Stomach smooth muscle (tissue), 2 donors: ENCODE data around the gene DIAPH3.

ENCODE experiments used
- H3K27ac ChIP-seq: one replicate; pipeline ENCODE4 v1.7.0; 2013; ENCODE audit warnings: mild to moderate bottlenecking, low read length, inconsistent platforms
- H3K27me3 ChIP-seq, 2 donors: one replicate each; pipeline ENCODE4 v1.7.0; 2013; ENCODE audit warnings: low read length in 2 of 2; ENCODE audit not compliant: insufficient read depth in 2 of 2, control insufficient read depth in 1 of 2
- H3K36me3 ChIP-seq, 2 donors: one replicate each; pipeline ENCODE4 v1.7.0; 2013; ENCODE audit warnings: low read length in 2 of 2; ENCODE audit not compliant: control insufficient read depth in 2 of 2, insufficient read depth in 2 of 2
- H3K4me1 ChIP-seq: one replicate; pipeline ENCODE4 v1.7.0; 2013; ENCODE audit warnings: low read length; ENCODE audit not compliant: control insufficient read depth, insufficient read depth
- H3K4me3 ChIP-seq, 2 donors: one replicate each; pipeline ENCODE4 v1.7.0; 2013; ENCODE audit warnings: low read length in 2 of 2
- H3K9ac ChIP-seq, 2 donors: one replicate each; pipeline ENCODE4 v1.7.0; 2013; ENCODE audit warnings: low read length in 2 of 2, mild to moderate bottlenecking in 1 of 2
- H3K9me3 ChIP-seq, 2 donors: one replicate each; pipeline ENCODE4 v1.7.0; 2013; ENCODE audit warnings: low read length in 2 of 2; ENCODE audit not compliant: control insufficient read depth in 2 of 2
- donor health status: healthy.
- donor health status: Pancreatic carcinoma.

The DIAPH3 gene

DNA sequence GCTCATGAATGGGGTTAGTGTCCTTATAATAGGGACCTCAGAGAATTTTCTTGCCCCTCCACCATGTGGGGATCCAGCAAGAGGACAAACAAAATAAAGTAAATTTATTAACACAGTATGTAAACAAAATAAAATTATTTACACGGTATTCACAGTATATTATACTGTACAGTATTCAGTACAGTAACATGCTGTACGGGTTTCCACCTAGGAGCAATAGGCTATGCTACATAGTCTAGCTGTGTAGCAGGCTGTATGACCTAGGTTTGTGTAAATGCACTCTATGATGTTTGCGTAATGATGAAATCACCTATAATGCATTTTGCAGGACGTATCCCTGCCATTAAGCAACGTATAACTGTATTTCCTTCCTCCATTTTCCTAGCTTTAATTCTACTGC, 11.8 kb upstream of the DIAPH3 start:
- no peaks in the 10 kb centered on the region for H3K27me3 ChIP-seq
- no peaks in the 10 kb centered on the region for H3K9me3 ChIP-seq
- H3K9ac ChIP-seq = no peak overlapping the region
- H3K36me3 ChIP-seq = no peaks in the 10 kb centered on the region
- H3K4me3 ChIP-seq = no peak overlapping the region
- H3K27ac ChIP-seq = no peak overlapping the region
- no peaks in the 10 kb centered on the region for H3K4me1 ChIP-seq

DNA sequence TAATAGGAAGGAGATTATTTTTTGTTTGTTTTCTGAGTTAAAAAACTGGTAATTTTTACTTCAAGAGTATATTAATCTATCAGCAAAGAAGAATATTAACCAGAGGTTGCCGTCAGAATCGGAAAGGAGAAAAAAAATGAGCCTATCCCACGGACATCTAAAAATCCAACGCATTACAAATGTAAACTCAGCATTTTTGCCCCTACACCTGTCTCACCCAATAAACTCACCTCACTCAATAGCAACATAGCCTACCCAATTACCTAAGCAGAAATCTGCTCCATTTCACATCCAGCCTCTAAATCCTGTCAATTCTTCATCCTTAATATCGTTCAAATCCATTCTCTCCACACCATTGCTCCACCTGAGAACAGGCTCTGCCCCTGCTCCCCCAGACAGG, 10.4 kb upstream of the DIAPH3 start:
- Histone ChIP-seq H3K9ac (no peak overlapping the region), H3K27me3 (no peaks in the 10 kb centered on the region), H3K4me3 (no peak overlapping the region), H3K27ac (no peak overlapping the region), H3K4me1 (no peaks in the 10 kb centered on the region), H3K9me3 (no peaks in the 10 kb centered on the region), H3K36me3 (no peaks in the 10 kb centered on the region)

DNA sequence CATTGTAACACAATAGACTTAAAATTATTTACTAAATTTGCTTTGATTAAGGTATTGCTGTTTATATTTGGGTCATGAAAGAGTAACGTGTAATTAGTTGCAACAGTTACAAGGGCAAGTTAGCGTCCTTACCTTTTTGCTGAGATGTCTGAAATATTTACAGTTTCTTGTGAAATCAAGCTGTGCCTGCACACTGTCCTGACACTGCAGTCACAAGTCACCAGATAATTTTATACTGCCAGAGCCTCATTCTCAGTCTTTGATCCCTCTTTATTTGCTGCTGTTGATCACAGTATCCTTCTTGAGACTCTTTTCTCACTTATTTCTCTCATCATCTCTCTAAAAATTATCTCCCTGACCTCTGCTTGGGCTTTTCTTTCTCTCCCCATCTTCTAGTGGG, 8.4 kb upstream of the DIAPH3 start:
- Histone ChIP-seq H3K27ac (no peak overlapping the region), H3K36me3 (no peaks in the 10 kb centered on the region)

DNA sequence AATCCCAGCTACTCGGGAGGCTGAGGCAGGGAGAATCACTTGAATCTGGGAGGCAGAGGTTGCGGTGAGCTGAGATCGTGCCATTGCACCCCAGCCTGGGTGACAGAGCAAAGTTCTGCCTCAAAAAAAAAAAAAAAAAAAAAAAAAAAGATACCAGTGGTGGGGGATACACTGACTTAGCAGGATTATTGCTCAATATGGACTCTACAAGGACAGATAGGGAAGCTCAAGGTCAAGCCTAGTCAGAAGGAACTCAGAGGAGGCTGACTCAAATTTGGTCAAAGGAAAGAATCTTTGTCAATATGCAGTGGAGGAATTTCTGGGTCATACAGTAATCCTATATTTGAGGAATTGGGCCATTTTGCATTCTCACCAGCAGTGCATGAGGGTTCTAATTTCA, 6.7 kb upstream of the DIAPH3 start:
- no peak overlapping the region for H3K9ac ChIP-seq
- no peaks in the 10 kb centered on the region for H3K27me3 ChIP-seq
- H3K36me3 ChIP-seq = no peaks in the 10 kb centered on the region
- no peaks in the 10 kb centered on the region for H3K4me1 ChIP-seq
- no peaks in the 10 kb centered on the region for H3K9me3 ChIP-seq
- no peak overlapping the region for H3K27ac ChIP-seq
- H3K4me3 ChIP-seq = no peak overlapping the region

More for the DNA sequence above, 8.4 kb upstream of the DIAPH3 start:
- H3K4me3 ChIP-seq = no peak overlapping the region
- H3K9ac ChIP-seq = no peak overlapping the region
- H3K9me3 ChIP-seq = no peaks in the 10 kb centered on the region
- no peaks in the 10 kb centered on the region for H3K4me1 ChIP-seq
- no peaks in the 10 kb centered on the region for H3K27me3 ChIP-seq

DNA sequence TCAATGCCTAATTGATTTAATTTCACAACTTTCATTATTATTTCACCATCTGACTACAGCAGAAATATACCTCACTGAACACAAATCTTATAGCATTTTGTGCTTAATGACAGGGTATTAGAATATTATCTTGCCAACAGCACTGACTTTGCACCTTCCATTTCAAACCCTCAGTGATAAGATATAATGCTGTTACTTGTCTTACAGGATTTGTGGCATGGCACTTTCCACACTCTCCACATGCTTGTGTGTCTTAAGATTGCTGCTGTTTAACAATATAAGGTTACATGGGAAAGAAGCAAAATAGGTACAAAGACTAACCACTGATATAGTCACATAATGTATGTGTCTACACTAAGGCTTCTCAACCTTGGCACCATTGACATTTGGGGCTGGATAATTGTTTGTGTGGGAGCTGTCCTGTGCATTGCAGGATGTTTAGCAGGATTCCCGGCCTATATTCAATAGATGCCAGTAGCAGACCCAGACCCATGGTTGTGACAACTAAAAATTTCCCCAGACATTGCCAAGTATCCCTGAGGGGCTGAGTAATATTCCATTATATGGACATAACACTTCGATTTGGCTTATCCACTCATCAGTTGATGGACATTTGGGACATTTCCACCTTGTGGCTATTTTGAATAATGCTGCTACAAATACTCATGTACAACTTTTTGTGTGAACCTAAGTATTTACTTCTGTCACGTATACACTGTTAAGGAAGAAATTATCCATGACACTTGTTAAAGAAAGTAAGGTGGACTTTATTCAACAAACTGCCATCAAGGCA, 5.7 kb upstream of the DIAPH3 start:
- Histone ChIP-seq H3K9me3 (no peaks in the 10 kb centered on the region), H3K9ac (no peak overlapping the region), H3K27me3 (no peaks in the 10 kb centered on the region), H3K4me3 (no peak overlapping the region), H3K4me1 (no peaks in the 10 kb centered on the region), H3K36me3 (no peaks in the 10 kb centered on the region), H3K27ac (no peak overlapping the region)

DNA sequence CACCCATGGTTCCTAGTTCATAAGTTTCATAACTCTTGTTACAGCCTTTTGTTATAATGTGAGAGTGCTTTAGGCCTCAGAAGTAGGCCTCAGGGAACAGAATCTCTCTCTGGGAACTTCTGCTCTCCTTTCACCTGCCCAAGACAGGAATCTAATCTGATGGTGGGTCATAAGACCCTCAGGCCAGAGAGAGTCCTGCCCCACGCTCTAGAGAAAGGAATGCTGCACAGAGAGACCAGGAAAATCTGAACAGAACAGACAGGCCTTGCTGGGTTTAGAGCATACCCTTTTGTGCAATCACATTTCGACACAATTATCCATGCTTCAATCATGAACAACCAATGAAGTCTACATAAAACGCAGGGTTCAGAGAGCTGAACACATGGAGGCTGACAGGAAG, 3.4 kb upstream of the DIAPH3 start:
- no peaks in the 10 kb centered on the region for H3K27me3 ChIP-seq
- no peaks in the 10 kb centered on the region for H3K4me1 ChIP-seq
- H3K9ac ChIP-seq = no peak overlapping the region
- no peaks in the 10 kb centered on the region for H3K9me3 ChIP-seq
- H3K36me3 ChIP-seq = no peaks in the 10 kb centered on the region
- H3K4me3 ChIP-seq = no peak overlapping the region
- H3K27ac ChIP-seq = no peak overlapping the region

DNA sequence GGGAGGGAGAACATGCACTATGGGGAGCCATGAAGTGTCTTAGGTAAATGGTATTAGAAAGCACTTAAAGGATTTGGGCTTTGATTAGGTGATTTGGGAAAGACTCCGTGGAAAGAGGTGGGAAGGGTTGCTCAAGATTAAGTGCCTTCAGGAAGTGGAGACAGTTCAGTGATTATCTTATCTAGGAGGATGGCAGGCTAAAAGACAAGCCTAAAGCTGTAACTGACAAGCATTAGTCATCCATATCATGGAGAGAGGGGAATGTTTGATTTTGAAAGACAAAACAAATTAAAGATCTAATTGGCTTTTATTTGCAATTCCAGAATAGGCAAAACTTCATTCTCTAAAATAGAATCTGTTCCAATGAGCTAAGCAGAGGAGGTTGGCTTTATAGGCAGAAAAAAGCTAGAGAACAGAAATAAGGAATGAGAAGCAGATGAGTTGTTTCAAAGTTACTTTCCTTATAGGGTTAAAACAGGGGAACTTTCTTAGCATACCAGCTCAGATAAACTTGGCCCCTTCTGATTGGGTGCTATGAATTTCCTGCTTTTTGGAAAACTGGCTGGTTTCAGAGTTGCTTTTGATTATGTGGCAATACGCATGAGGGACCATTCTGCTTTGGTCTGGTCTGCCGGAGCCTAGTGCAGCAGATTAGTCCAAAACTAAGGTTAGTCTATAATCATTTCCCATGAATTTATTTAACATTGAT, 1.8 kb upstream of the DIAPH3 start:
- no peaks in the 10 kb centered on the region for H3K36me3 ChIP-seq
- no peak overlapping the region for H3K27ac ChIP-seq
- no peaks in the 10 kb centered on the region for H3K4me1 ChIP-seq
- H3K27me3 ChIP-seq = no peaks in the 10 kb centered on the region
- H3K9me3 ChIP-seq = peaks cover 0 to 2% of the 10 kb centered on the region in 2 donors
- no peak overlapping the region for H3K4me3 ChIP-seq
- no peak overlapping the region for H3K9ac ChIP-seq

DNA sequence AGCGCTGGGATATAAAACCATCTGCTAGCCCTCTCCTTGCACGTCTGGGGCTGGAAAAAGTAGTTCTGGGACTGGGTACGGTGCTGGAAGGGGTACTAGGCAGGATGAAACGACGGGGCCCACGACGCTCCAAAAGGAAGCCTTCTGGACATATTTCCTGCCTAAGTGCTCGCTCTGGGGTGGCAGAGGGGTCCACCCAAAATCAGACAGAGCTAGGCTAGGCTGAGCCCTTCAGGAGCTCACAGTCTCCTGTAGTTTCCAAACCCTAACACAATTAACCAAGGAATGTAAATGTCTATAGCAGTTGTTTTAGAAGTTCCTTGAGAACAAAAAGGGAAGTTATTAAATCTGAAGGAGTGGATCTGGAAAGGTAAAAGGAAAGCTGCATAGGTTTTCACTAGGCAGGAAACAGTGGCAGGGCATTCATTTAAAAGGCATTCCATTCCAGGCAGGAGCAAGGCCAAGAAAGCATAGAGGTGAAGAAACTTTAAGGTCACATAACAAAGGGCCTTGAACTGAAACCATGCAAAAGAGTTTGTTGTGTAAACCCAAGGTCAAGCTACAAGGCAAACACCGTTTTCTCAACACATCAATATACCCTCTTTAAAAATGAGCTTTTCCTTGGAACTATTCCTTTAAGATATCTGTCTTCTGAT, 634 bp upstream of the DIAPH3 start:
- H3K9me3 ChIP-seq = peaks cover 0 to 2% of the 10 kb centered on the region in 2 donors
- peak overlapping the region; percentile 92 to 97 for H3K9ac ChIP-seq
- H3K27me3 ChIP-seq = no peaks in the 10 kb centered on the region
- no peaks in the 10 kb centered on the region for H3K36me3 ChIP-seq
- peak overlapping the region; percentile 91 for H3K27ac ChIP-seq
- peak overlapping the region; percentile 89 to 91 for H3K4me3 ChIP-seq
- H3K4me1 ChIP-seq = no peaks in the 10 kb centered on the region

DNA sequence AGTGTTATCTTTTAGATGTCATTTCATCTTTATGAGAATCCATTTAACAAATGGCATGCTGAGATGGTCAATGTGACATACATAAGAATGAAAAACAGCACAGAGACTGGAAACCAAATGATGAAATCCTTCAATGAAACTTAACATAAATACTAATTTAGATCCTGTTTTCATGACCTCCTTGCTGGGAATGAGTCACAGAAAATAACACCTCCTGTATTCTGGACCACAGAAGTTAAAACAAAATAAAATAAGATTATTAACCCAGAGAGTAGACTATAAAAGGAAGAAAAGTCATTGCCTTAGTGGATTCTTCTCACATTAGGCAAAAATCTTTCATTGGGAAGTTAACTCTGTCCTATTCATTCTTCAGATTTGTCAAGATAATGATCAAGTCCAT, 1.6 kb downstream of the DIAPH3 start:
- Histone ChIP-seq H3K4me3 (no peak overlapping the region), H3K9me3 (peaks cover 2% of the 10 kb centered on the region in 2 donors), H3K9ac (no peak overlapping the region), H3K27ac (no peak overlapping the region), H3K4me1 (no peaks in the 10 kb centered on the region), H3K36me3 (no peaks in the 10 kb centered on the region), H3K27me3 (no peaks in the 10 kb centered on the region)

DNA sequence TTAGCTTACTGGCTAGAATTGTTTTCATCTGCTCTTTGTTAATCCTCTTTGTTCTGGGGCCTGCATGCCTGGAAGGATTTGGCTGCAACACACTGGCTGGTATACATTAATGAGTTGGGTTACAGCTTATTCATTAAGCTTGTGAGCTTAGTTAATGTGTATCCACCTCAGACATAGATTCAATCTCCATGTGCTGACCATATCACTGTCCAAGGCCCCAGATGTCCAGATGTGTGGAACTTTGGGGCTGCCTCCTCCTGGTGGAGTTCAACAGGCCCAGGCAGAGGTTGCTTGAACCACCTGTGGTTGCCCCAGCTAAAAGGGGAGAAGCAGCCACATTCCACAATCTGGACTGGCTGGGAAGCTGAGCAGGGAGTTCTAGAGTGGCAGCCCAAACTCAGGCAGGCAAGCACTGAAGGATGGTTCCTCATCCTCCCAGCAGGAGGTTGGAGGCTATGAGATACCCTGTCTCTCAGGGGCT, 5.4 kb downstream of the DIAPH3 start:
- Histone ChIP-seq H3K36me3 (no peaks in the 10 kb centered on the region), H3K27ac (no peak overlapping the region), H3K9ac (no peak overlapping the region)

More for the DNA sequence above, 5.4 kb downstream of the DIAPH3 start:
- Histone ChIP-seq H3K4me3 (no peak overlapping the region), H3K4me1 (no peaks in the 10 kb centered on the region), H3K27me3 (no peaks in the 10 kb centered on the region), H3K9me3 (peaks cover 2 to 3% of the 10 kb centered on the region in 2 donors)
